Large intestine (tissue), 3 donors: ENCODE data around the gene DYNC2I2. TPM values are rescaled to one million over a fixed set of nuclear protein-coding genes. Genes with fewer than 3 reads are reported as not detected.

ENCODE experiments used
- DNase-seq, 2 donors: peaks; one replicate each; pipeline versions ENCODE4 v3.0.0 to v3.0.0-alpha.2; 2013
- H3K27ac ChIP-seq: one replicate; pipeline ENCODE4 v1.5.1; 2013; ENCODE audit warnings: low read length
- H3K27me3 ChIP-seq: 2 replicates; pipeline ENCODE4 v1.6.1; 2013; ENCODE audit warnings: low read length; ENCODE audit not compliant: control insufficient read depth, insufficient read depth
- H3K36me3 ChIP-seq: 2 replicates; pipeline ENCODE4 v1.6.1; 2013; ENCODE audit warnings: low read length; ENCODE audit not compliant: control insufficient read depth, insufficient read depth
- H3K4me1 ChIP-seq: one replicate; pipeline ENCODE4 v1.6.1; 2013; ENCODE audit warnings: low read length; ENCODE audit not compliant: control insufficient read depth, insufficient read depth
- H3K4me3 ChIP-seq: one replicate; pipeline ENCODE4 v1.5.1; 2013; ENCODE audit warnings: low read length
- H3K9me3 ChIP-seq: one replicate; pipeline ENCODE4 v1.6.1; 2013; ENCODE audit warnings: mild to moderate bottlenecking, low read depth, low read length, moderate library complexity; ENCODE audit not compliant: control insufficient read depth
- WGBS: methylation state at CpG from one replicate; pipeline ENCODE4 v1.1.5; 2013; ENCODE audit warnings: low lambda C conversion rate; ENCODE audit not compliant: insufficient coverage; 5-methylcytosine and 5-hydroxymethylcytosine counted together
- polyA plus RNA-seq: library from polyadenylated mRNA; unstranded; fragments of 120-200 nt; gene quantifications from one replicate; pipeline ENCODE4 v1.2.1, GENCODE V29; 2013

Gene DYNC2I2
- polyA plus RNA-seq, 1 donor = 39.8 TPM

GRCh38 chr9:128617943-128618342 is 38.7 kb downstream of the DYNC2I2 start:
- Histone ChIP-seq H3K36me3 (peaks cover 88% of the 10 kb centered on the region), H3K4me1 (no peaks in the 10 kb centered on the region), H3K9me3 (no peaks in the 10 kb centered on the region), H3K4me3 (no peak overlapping the region), H3K27ac (no peak overlapping the region), H3K27me3 (no peaks in the 10 kb centered on the region)
- 100% methylated on average over 1 of the region's 8 CpGs for WGBS
- DNase-seq = no peak

- DNase-seq = no peak
- H3K9me3 ChIP-seq = no peaks in the 10 kb centered on the region
Measured at GRCh38 chr9:128615571-128615970, 41.1 kb downstream of the DYNC2I2 start.

GRCh38 chr9:128614728-128615127 is 41.9 kb downstream of the DYNC2I2 start:
- DNase-seq = no peak
- no peak overlapping the region for H3K27ac ChIP-seq
- WGBS = no CpG with 5 or more reads among the region's 1 CpG

More at GRCh38 chr9:128615571-128615970, 41.1 kb downstream of the DYNC2I2 start:
- peaks cover 92% of the 10 kb centered on the region for H3K36me3 ChIP-seq
- no peaks in the 10 kb centered on the region for H3K4me1 ChIP-seq
- H3K4me3 ChIP-seq = no peak overlapping the region
- WGBS = no CpG with 5 or more reads among the region's 12 CpGs
- H3K27me3 ChIP-seq = no peaks in the 10 kb centered on the region
- no peak overlapping the region for H3K27ac ChIP-seq

GRCh38 chr9:128611600-128612394 is 44.9 kb downstream of the DYNC2I2 start:
- Histone ChIP-seq H3K4me1 (no peaks in the 10 kb centered on the region), H3K27ac (no peak overlapping the region), H3K9me3 (no peaks in the 10 kb centered on the region), H3K36me3 (peaks cover 97% of the 10 kb centered on the region), H3K27me3 (no peaks in the 10 kb centered on the region), H3K4me3 (no peak overlapping the region)
- WGBS = no CpG with 5 or more reads among the region's 12 CpGs
- DNase-seq = no peak

More at GRCh38 chr9:128614728-128615127, 41.9 kb downstream of the DYNC2I2 start:
- no peaks in the 10 kb centered on the region for H3K27me3 ChIP-seq
- no peak overlapping the region for H3K4me3 ChIP-seq
- H3K9me3 ChIP-seq = no peaks in the 10 kb centered on the region
- no peaks in the 10 kb centered on the region for H3K4me1 ChIP-seq
- peaks cover 95% of the 10 kb centered on the region for H3K36me3 ChIP-seq

GRCh38 chr9:128610897-128611296 is 45.8 kb downstream of the DYNC2I2 start:
- Histone ChIP-seq H3K36me3 (peaks cover 96% of the 10 kb centered on the region), H3K9me3 (no peaks in the 10 kb centered on the region), H3K4me3 (no peak overlapping the region), H3K27ac (no peak overlapping the region), H3K27me3 (no peaks in the 10 kb centered on the region), H3K4me1 (no peaks in the 10 kb centered on the region)
- no CpG with 5 or more reads among the region's 3 CpGs for WGBS
- DNase-seq = no peak

- WGBS = no CpG with 5 or more reads among the region's 16 CpGs
- Histone ChIP-seq H3K27ac (no peak overlapping the region), H3K4me1 (no peaks in the 10 kb centered on the region), H3K36me3 (peaks cover 91% of the 10 kb centered on the region), H3K27me3 (no peaks in the 10 kb centered on the region), H3K9me3 (no peaks in the 10 kb centered on the region), H3K4me3 (no peak overlapping the region)
- DNase-seq = no peak
Measured at GRCh38 chr9:128607642-128608350, 48.9 kb downstream of the DYNC2I2 start.

- H3K9me3 ChIP-seq = no peaks in the 10 kb centered on the region
- H3K27me3 ChIP-seq = no peaks in the 10 kb centered on the region
- no peak overlapping the region for H3K4me3 ChIP-seq
- DNase-seq = no peak
- peaks cover 87% of the 10 kb centered on the region for H3K36me3 ChIP-seq
- no peak overlapping the region for H3K27ac ChIP-seq
- no CpG with 5 or more reads among the region's 8 CpGs for WGBS
- H3K4me1 ChIP-seq = no peaks in the 10 kb centered on the region
Measured at GRCh38 chr9:128603697-128604096, 53.0 kb downstream of the DYNC2I2 start.

GRCh38 chr9:128600099-128600498 is 56.5 kb downstream of the DYNC2I2 start:
- no peaks in the 10 kb centered on the region for H3K4me1 ChIP-seq
- no peaks in the 10 kb centered on the region for H3K9me3 ChIP-seq
- H3K27me3 ChIP-seq = no peaks in the 10 kb centered on the region
- no peak overlapping the region for H3K4me3 ChIP-seq
- no peak for DNase-seq
- WGBS = 80% methylated on average over 2 of the region's 4 CpGs
- no peak overlapping the region for H3K27ac ChIP-seq
- H3K36me3 ChIP-seq = peaks cover 86% of the 10 kb centered on the region

- Histone ChIP-seq H3K4me3 (no peak overlapping the region), H3K9me3 (no peaks in the 10 kb centered on the region), H3K4me1 (no peaks in the 10 kb centered on the region), H3K27me3 (no peaks in the 10 kb centered on the region), H3K27ac (no peak overlapping the region), H3K36me3 (peaks cover 88% of the 10 kb centered on the region)
- WGBS = 92% methylated on average over 2 of the region's 4 CpGs
- DNase-seq = no peak
Measured at GRCh38 chr9:128595471-128595870, 61.2 kb downstream of the DYNC2I2 start.

GRCh38 chr9:128593856-128594255 is 62.8 kb downstream of the DYNC2I2 start:
- no CpG with 5 or more reads among the region's 9 CpGs for WGBS

More at GRCh38 chr9:128593856-128594255, 62.8 kb downstream of the DYNC2I2 start:
- Histone ChIP-seq H3K4me3 (no peak overlapping the region), H3K36me3 (peaks cover 85% of the 10 kb centered on the region), H3K9me3 (no peaks in the 10 kb centered on the region), H3K4me1 (no peaks in the 10 kb centered on the region), H3K27ac (no peak overlapping the region), H3K27me3 (no peaks in the 10 kb centered on the region)
- DNase-seq = no peak
